ENCODE results near the gene EBF3. TPM values are rescaled to one million over a fixed set of nuclear protein-coding genes. Genes with fewer than 3 reads are reported as not detected.

Gene EBF3
- total RNA-seq, 4 donors from 2014 or later = 5.5 to 10.4 (median 8.2) TPM

DNA sequence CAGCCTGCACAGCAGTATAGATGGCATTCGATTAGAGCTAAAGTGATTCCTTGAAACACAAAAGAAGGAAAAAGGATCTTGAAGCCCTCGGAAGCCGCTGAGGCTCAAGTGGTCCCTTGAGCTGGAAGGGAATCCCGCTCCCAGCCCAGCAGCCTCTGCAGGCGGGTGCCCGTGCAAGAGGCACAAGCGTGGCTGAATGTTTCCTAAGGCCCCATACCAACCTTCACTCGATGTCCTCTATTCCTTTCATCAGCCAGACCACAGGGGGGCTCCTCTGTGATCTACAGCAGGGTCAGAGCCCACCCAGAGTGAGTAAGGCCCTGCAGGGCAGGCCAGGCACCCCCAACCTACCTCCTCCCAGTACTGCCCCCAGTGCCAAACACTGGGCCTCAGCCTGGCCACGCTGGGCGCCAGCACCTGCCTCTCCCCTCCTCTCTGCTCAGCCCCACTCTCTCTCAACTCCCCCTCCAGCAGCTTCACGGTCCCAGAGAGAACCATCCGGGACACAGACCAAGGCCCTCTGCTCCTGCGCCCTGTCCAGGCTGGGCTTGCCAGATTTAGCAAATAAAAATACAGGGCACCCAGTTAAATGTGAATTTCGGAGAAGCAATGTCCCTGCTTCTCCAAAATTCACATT lies 30.5 kb downstream of the EBF3 start:
- in situ Hi-C loops (cut with MboI; ENCODE audit: low sequenced_read_pairs in 4 of 4) = no loop called here
- DNase-seq = no peak

DNA sequence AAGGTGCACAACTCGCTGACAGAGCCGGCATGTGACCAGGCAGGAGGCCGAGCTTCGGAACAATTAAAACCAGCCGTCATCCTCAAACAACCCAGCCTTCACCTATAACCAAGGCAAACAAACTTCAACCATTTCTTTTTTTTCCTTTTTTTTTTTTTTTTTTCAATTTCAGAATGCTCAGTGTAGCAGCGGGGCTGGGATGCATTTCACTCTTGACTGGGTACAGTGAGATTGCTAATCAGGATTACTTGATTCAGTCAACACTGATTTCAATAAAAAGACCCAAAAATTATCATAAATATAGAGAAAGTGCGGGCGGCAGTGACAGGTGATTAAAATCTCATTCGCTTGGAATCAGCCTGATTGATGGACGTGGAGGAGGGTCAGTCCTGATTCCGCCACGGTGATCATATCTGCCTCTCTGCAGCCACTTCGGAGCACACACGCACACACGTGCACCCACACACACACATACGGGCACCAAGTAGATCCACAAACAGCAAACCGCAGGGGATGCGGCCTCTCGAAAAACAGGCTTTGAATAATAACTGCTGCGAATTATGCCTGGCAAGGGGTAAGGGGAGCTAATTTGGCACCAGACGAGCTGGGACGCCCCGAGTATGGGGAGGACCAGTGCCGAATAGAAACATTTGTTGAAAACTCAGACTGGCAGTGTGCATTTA lies 31.2 kb downstream of the EBF3 start:
- H3K4me1 ChIP-seq = peaks cover 14 to 16% of the 10 kb centered on the region in 2 donors
- H3K27ac ChIP-seq = no peak overlapping the region
- H3K27me3 ChIP-seq = no peaks in the 10 kb centered on the region
- in situ Hi-C loops (cut with MboI; ENCODE audit: low sequenced_read_pairs in 4 of 4) = no loop called here
- no peak for ATAC-seq
- TF ChIP-seq, protein P1, sequence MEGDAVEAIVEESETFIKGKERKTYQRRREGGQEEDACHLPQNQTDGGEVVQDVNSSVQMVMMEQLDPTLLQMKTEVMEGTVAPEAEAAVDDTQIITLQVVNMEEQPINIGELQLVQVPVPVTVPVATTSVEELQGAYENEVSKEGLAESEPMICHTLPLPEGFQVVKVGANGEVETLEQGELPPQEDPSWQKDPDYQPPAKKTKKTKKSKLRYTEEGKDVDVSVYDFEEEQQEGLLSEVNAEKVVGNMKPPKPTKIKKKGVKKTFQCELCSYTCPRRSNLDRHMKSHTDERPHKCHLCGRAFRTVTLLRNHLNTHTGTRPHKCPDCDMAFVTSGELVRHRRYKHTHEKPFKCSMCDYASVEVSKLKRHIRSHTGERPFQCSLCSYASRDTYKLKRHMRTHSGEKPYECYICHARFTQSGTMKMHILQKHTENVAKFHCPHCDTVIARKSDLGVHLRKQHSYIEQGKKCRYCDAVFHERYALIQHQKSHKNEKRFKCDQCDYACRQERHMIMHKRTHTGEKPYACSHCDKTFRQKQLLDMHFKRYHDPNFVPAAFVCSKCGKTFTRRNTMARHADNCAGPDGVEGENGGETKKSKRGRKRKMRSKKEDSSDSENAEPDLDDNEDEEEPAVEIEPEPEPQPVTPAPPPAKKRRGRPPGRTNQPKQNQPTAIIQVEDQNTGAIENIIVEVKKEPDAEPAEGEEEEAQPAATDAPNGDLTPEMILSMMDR (IDR thresholded peaks at IDR 0.05 in 4 of 5, conservative IDR thresholded peaks at IDR 0.05 in 1 of 5) = no peak
- no peak for TF ChIP-seq POLR2A (IDR thresholded peaks at IDR 0.05)
- no peak for DNase-seq
- intact Hi-C loops (cut with DNase I; ENCODE audit: low total_unique reads) = no loop called here
- no peaks in the 10 kb centered on the region for H3K9me3 ChIP-seq
- H3K4me3 ChIP-seq = no peak overlapping the region
- no peaks in the 10 kb centered on the region for H3K36me3 ChIP-seq

More for the DNA sequence above, 30.5 kb downstream of the EBF3 start:
- H3K4me3 ChIP-seq = no peak overlapping the region
- peaks cover 18 to 21% of the 10 kb centered on the region in 2 donors for H3K4me1 ChIP-seq
- no peaks in the 10 kb centered on the region for H3K36me3 ChIP-seq
- H3K27me3 ChIP-seq = no peaks in the 10 kb centered on the region
- H3K9me3 ChIP-seq = no peaks in the 10 kb centered on the region
- TF ChIP-seq POLR2A (IDR thresholded peaks at IDR 0.05) = no peak
- TF ChIP-seq, protein P1 (IDR thresholded peaks at IDR 0.05 in 4 of 5, conservative IDR thresholded peaks at IDR 0.05 in 1 of 5) = no peak
- H3K27ac ChIP-seq = no peak overlapping the region
- intact Hi-C loops (cut with DNase I; ENCODE audit: low total_unique reads) = no loop called here
- ATAC-seq = no peak

DNA sequence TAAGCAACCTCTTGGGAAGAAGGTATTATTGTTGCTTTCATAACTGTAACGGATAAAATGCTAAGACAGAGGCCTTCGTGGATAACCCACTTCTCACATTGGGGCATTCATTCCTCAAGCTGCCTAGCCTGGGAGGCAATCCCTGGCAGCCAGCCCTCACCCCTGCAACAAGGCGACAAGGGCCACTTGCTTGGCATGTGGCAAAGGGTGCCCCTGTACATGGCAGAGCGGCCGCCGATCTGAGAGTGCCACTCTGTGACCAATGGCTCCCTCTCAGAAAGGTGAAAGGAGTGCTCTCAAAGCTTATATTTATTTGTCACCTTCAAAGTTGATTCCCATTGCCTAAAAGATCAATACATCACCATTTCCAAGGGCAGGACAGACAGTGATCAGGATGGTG lies 31.9 kb downstream of the EBF3 start:
- no peaks in the 10 kb centered on the region for H3K36me3 ChIP-seq
- H3K27ac ChIP-seq = no peak overlapping the region
- no peaks in the 10 kb centered on the region for H3K9me3 ChIP-seq
- DNase-seq = no peak
- no peak for ATAC-seq
- no peaks in the 10 kb centered on the region for H3K27me3 ChIP-seq
- intact Hi-C loops (cut with DNase I; ENCODE audit: low total_unique reads) = no loop called here
- in situ Hi-C loops (cut with MboI; ENCODE audit: low sequenced_read_pairs in 4 of 4) = no loop called here
- TF ChIP-seq, protein P1 (IDR thresholded peaks at IDR 0.05 in 4 of 5, conservative IDR thresholded peaks at IDR 0.05 in 1 of 5) = no peak
- no peak overlapping the region for H3K4me3 ChIP-seq
- peaks cover 8 to 10% of the 10 kb centered on the region in 2 donors for H3K4me1 ChIP-seq

DNA sequence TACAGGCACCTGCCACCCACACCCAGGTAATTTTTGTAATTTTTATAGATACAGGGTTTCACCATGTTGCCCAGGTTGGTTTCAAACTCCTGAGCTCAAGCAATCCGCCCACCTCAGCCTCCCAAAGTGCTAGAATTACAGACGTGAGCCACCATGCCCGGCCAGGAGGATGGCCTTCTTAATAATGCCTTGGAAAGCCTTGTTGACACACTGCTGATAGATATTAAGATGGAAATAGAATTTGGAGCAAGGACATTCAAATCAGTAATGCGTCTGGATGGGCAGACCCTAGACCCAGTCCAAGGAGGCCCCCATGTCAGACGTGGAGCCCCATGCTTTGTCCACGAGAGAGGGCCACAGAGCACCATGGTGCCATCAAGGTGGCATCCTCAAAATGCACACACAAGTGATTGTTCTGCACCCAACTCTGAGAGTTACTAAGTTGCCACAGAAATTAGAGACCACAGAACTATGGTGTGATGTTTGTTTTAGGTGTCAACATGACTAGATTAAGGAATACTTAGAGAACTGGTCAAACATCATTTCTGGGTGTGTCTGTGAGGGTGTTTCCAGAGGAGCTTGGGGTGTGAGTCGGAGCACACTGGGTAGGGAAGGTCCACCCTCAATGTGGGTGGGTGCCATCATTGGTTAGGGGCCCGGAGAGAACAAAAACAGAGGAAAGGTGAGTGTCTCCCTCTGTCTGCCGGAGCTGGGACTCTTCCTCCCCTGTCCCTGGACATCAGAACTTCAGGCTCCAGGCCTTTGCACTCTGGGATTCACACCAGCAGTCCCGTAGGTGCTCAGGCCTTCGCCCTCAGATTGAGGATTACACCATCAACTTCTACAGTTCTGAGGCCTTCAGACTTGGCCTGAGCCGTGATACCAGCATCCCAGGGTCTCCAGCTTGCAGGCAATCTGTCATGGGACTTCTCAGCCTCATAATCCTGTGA lies 34.5 kb downstream of the EBF3 start:
- TF ChIP-seq, protein P1 (IDR thresholded peaks at IDR 0.05 in 4 of 5, conservative IDR thresholded peaks at IDR 0.05 in 1 of 5) = no peak
- no peak for TF ChIP-seq POLR2A (IDR thresholded peaks at IDR 0.05)

More for the DNA sequence above, 34.5 kb downstream of the EBF3 start:
- Histone ChIP-seq H3K9me3 (no peaks in the 10 kb centered on the region), H3K4me1 (peaks cover 4 to 6% of the 10 kb centered on the region in 2 donors), H3K27ac (no peak overlapping the region), H3K36me3 (no peaks in the 10 kb centered on the region), H3K4me3 (no peak overlapping the region), H3K27me3 (no peaks in the 10 kb centered on the region)
- ATAC-seq (no peak), DNase-seq (no peak)
- intact Hi-C loops (cut with DNase I; ENCODE audit: low total_unique reads) = no loop called here
- in situ Hi-C loops (cut with MboI; ENCODE audit: low sequenced_read_pairs in 4 of 4) = no loop called here

Measured in gastrocnemius medialis (tissue), 4 donors.